Right forelimb (tissue), 1 donor: ENCODE results near the gene MYRF.

Source experiments
- DNase-seq: peaks from one replicate; pipeline ENCODE4 v3.0.0-alpha.2; 2018

MYRF gene

GRCh38 chr11:61752117-61752924, at the start of gene MYRF:
Gene MYRF, plus strand, starts transcription at chr11:61752636. Its CDS starts 109 bp downstream, at chr11:61752745.
- peak; percentile 74 for DNase-seq

DNA sequence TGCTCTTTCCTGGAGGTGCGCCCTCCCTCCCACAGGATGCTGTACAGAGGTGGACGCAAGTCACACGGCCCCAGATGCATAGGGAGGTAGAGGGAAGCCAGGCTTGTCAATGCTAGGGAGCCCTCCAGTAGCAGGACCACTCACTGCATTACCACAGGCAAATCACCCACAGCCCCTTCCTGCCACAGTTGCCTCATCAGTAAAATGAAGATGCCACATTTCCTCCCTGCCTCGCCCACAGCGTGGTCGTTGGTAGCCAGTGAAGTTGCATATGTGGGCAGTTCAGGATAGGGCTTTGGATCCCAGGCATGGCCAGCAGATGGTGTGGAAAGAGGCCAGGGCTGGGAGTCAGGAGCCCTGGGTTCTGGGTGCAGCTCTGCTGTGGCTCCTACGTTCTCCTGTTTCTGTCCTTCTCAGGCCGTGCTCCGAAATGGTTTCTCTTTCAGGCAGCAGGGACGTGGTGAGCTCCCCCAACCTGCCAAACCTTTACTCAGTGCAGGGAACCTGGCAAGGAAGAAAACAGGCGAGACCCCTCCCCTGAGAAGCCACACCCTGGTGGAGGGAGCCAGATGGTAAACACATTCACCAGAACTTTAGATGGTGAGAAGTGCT, 49.6 kb upstream of the MYRF start:
- no peak for DNase-seq

DNA sequence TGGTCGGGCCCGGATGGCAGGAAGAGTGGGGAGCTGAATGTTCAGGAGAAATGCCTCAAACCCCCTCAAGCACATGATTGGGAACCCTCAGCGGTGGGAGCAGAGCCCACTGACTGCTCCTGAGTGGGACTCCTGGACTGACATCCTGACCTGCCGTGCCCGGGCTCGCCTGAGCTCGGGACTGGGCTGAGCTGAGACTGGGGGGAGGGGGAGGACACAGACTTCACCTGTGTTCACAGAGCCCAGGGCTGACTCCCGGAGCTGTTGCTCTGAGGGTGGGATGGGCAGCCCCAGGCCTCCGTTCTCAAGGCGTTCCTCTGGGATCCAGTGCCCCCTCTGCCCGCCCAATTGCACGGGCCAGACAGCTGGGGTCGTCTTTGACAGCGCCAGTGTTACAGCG, 47.6 kb upstream of the MYRF start:
- DNase-seq: no peak

DNA sequence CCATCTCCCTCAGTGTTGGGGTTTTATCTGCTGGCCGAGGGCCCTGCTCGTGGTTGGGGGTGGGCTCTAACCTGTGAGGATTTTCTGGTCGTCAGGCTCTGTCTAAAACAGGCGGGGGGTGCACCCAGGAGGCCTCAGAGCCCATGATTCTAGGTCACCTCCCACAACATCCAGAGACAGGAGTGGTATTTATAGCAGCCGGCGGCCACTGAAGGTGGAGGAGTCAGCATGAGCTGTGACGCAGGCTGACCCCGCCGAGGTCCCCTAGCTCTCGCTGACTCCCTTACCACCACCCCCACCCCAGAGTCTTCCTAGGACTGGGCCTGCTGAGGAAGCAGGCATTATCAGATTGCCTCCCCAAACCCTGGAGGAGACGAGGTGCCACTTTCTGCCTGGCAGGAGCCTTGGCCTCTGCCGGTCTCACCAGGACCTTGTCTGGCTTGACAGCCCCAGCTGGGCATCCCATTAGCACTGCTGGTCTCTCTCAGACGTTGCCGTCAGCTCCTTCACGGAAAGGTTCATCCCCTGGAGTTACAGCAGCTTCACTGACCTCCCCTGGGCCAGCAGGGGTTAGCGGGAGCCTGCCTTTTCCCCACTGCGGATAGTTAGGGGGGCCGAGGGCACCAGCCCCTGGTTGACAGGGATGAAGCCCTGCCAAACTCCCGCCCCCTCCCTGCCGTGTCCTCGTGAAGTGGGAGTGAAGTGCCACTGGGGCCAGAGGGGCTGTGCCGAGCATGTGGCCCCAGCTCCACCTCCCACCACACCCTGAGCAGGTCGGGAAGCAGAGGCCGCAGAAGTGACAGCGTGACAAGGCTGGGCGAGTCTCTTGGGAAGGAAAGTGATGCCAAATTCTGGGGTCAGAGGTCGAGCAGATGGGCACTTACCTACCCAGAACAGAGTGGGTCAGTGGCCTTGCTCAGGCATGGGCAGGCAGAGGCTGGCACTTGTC, 45.7 kb upstream of the MYRF start:
- DNase-seq: no peak

- DNase-seq: no peak
Measured at GRCh38 chr11:61707574-61707973, 44.9 kb upstream of the MYRF start.

DNA sequence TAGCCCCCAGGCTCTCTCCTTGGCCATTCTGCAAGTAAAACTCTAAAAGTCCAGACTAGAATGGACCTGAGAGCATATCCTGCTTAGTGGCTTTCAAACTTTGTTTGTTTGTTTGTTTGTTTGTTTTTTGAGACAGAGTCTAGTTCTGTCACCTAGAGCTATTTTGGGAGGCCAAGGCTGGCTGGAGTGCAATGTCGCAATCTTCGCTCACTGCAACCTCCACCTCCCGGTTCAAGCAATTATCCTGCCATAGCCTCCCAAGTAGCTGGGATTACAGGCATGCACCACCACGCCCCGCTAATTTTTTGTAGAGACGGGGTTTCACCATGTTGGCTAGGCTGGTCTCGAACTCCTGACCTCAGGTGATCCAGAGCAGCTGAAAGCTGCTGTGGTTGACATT, 43.3 kb upstream of the MYRF start:
- DNase-seq: no peak

GRCh38 chr11:61709572-61709971, 42.9 kb upstream of the MYRF start:
- DNase-seq: no peak

DNA sequence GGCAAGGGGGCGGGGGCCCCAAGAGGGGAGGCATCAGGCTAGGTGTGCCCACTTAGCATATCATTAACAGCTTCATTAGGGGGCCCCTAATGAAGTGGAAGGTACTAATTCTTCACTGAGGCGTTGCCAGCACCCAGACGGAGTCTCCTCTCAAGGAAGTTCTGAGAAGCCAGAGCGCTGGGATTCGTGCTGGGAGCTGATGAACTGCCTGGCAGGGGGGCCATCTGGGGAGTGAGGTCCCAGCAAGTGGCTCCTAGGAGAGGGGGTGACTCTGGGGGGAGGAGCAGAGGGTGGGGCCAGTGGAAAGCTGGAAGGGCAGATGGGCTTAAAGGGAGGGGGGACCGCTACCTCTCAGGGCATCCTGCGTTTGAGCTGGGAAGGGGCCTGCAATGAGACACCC, 42.4 kb upstream of the MYRF start:
- DNase-seq: no peak

GRCh38 chr11:61711037-61711436, 41.4 kb upstream of the MYRF start:
- DNase-seq: no peak

GRCh38 chr11:61711498-61711897, 40.9 kb upstream of the MYRF start:
- no peak for DNase-seq

GRCh38 chr11:61712314-61712713, 40.1 kb upstream of the MYRF start:
- DNase-seq: no peak

GRCh38 chr11:61712846-61713245, 39.6 kb upstream of the MYRF start:
- no peak for DNase-seq

- DNase-seq: no peak
Measured at GRCh38 chr11:61713464-61713863, 39.0 kb upstream of the MYRF start.

DNA sequence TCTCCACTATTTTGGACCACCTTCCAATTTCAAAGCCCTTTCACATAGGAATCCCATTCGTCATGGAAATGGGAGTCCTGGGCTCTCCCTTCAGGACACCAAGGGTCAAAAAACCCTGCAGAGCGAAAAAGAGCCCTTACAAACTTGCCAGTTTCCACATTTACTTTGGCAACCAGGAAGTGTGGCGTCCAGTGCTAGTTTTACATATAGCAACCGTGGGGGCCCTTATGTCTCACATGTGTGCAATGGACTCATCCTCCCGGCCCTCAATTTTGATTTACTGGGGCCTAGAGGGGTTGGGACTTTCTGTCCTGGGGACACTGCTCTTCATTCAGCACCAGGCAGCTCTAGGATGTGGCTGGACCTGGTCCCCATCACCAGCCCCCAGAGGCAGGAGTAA, 38.5 kb upstream of the MYRF start:
- no peak for DNase-seq

GRCh38 chr11:61714316-61714715, 38.1 kb upstream of the MYRF start:
- no peak for DNase-seq

GRCh38 chr11:61714916-61715315, 37.5 kb upstream of the MYRF start:
- no peak for DNase-seq

GRCh38 chr11:61715867-61716266, 36.6 kb upstream of the MYRF start:
- DNase-seq: no peak

- no peak for DNase-seq
Measured at GRCh38 chr11:61716478-61717285, 35.8 kb upstream of the MYRF start.

GRCh38 chr11:61717286-61718033, 35.0 kb upstream of the MYRF start:
- no peak for DNase-seq

- DNase-seq: no peak
Measured at GRCh38 chr11:61718046-61718531, 34.3 kb upstream of the MYRF start.

DNA sequence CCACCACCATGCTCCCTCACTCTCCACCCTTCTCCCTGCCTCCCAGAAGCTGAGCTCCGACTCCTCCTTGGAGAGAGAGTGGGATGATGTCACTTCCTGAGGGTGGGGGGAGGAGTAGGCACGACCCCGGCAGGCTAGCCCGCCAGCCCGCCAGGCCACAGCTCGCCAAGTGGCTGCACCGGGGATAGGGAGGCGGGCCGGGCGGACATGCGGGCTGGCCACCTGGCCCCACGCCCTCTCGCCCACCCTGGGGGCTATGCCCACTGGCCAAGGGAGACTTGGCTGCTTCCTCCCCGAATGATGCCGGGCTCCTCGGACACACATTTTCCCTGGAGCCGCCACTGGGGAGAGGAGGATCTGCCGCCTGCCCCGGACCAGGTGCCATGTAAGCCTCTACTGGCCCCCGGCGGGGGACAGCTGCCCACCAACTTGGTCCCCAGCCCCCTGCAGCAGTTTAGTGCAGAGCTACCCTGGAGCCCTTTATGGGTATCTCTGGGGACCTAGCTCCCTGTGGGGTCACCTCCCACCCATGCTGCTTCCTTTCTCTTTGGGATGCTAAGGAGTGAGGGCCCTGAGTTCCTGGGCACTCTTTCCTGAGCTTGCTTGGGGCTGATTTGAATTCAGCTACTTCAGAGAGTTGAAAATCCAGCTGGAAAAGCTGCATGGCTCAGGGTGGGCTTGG, 33.7 kb upstream of the MYRF start:
- DNase-seq: peak; percentile 77
